GM12891 (cell line): ENCODE measurements around the gene ZBTB4.

Experiments
- DNase-seq: peaks from one replicate; pipeline ENCODE4 v3.0.0; 2011; ENCODE audit warnings: low spot score; ENCODE audit not compliant: insufficient read length
- FAIRE-seq: peaks from 2 replicates; lab custom pipeline; 2011; peaks lifted over from hg19 to GRCh38; lab: Jason Lieb, UNC
- PAX5 ChIP-seq: IDR thresholded peaks from 2 replicates; pipeline ENCODE4 v1.6.1; 2011; ENCODE audit warnings: low read length, moderate library complexity, mild to moderate bottlenecking; ENCODE audit not compliant: insufficient read depth, severe bottlenecking
- POLR2A ChIP-seq: IDR thresholded peaks from 2 replicates; pipeline ENCODE4 v1.6.1; 2011; ENCODE audit warnings: low read depth, low read length, control low read depth
- POLR2AphosphoS5 ChIP-seq: IDR thresholded peaks from 2 replicates; pipeline ENCODE4 v1.6.1; 2011; ENCODE audit warnings: low read depth, low read length, control low read depth
- POU2F2 ChIP-seq: IDR thresholded peaks from 2 replicates; pipeline ENCODE4 v1.6.1; 2011; ENCODE audit warnings: low read depth, mild to moderate bottlenecking, control low read depth, low read length, moderate library complexity
- SPI1 ChIP-seq: IDR thresholded peaks from 2 replicates; pipeline ENCODE4 v1.6.1; 2011; ENCODE audit warnings: low read depth, low read length, control low read depth
- TAF1 ChIP-seq: IDR thresholded peaks from 2 replicates; pipeline ENCODE4 v1.6.1; 2011; ENCODE audit warnings: low read depth, low read length, control low read depth

Gene ZBTB4

GRCh38 chr17:7431231-7431630 lies 48.2 kb downstream of the ZBTB4 start:
- TF ChIP-seq POLR2A (no peak), TAF1 (no peak), POU2F2 (no peak), SPI1 (no peak), PAX5 (no peak), POLR2AphosphoS5 (no peak)
- DNase-seq, result no peak
- FAIRE-seq, result no peak

DNA sequence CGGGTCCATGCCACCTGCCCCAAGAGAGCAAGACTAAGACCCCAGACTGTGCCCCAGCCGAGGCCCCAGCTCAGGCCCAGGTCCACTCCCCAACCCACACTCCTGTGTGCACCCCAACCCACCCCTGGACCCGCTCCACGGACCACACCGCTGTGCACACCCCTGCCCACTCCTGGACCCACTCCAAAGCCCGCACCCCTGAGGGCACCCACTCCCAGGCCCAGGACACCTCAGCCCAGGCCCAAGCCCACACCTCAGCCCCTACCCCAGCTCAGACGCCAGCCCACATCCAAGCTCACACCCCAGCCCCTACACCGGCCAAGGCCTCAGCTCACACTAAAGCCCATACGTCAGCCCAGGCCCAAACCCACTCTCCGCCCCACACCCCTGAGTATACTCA lies 49.7 kb downstream of the ZBTB4 start:
- DNase-seq (no peak), FAIRE-seq (no peak)
- TF ChIP-seq POLR2AphosphoS5, result no peak
- TF ChIP-seq PAX5, result no peak
- no peak for TF ChIP-seq POLR2A
- no peak for TF ChIP-seq SPI1
- TF ChIP-seq POU2F2, result no peak
- no peak for TF ChIP-seq TAF1

- FAIRE-seq (no peak), DNase-seq (no peak)
- TF ChIP-seq POU2F2 (no peak), SPI1 (no peak), TAF1 (no peak), POLR2AphosphoS5 (no peak)
Measured at GRCh38 chr17:7428557-7428956, 50.9 kb downstream of the ZBTB4 start, which contains the start of gene SPEM3. TSS of gene SPEM3 (plus strand) at chr17:7428857. CDS start at chr17:7428903, 46 bp downstream.

- TF ChIP-seq PAX5, result no peak
- no peak for TF ChIP-seq SPI1
- no peak for TF ChIP-seq POU2F2
- TF ChIP-seq POLR2A, result no peak
- TF ChIP-seq POLR2AphosphoS5, result no peak
- TF ChIP-seq TAF1, result no peak
- FAIRE-seq, result no peak
- no peak for DNase-seq
Measured at GRCh38 chr17:7427549-7427948, 51.9 kb downstream of the ZBTB4 start.

- FAIRE-seq (no peak), DNase-seq (no peak)
- TF ChIP-seq TAF1 (no peak), POU2F2 (no peak), PAX5 (no peak), POLR2AphosphoS5 (no peak), SPI1 (no peak), POLR2A (no peak)
Measured at GRCh38 chr17:7426896-7427489, 52.4 kb downstream of the ZBTB4 start.

GRCh38 chr17:7426203-7426863 lies 53.1 kb downstream of the ZBTB4 start:
- TF ChIP-seq POLR2AphosphoS5 (no peak), SPI1 (no peak), POU2F2 (no peak), PAX5 (no peak), POLR2A (no peak), TAF1 (no peak)

DNA sequence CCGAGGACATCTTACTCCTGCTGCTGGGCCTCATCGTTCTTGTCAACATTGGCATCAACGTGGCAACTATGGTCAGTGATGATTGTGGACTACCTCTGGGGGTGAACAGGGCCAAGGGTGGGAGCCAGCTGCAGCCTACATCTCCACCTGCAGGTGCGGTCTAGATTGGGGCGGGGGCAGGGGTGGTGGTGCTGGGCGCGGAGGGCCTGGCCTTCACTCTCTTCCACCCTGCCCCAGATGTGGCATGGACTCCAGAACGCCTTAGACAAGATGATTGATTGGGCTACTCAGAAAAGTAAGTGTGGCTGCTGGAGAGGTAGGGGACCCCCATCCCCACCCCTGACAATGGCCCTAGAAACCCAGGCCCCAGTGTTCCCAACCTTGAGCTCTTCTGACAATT lies 53.7 kb downstream of the ZBTB4 start:
- DNase-seq (no peak), FAIRE-seq (no peak)
- no peak for TF ChIP-seq POLR2AphosphoS5
- TF ChIP-seq SPI1, result no peak
- TF ChIP-seq POU2F2, result no peak
- no peak for TF ChIP-seq TAF1
- no peak for TF ChIP-seq POLR2A
- no peak for TF ChIP-seq PAX5

More at GRCh38 chr17:7426203-7426863, 53.1 kb downstream of the ZBTB4 start:
- FAIRE-seq, result no peak
- DNase-seq, result no peak

DNA sequence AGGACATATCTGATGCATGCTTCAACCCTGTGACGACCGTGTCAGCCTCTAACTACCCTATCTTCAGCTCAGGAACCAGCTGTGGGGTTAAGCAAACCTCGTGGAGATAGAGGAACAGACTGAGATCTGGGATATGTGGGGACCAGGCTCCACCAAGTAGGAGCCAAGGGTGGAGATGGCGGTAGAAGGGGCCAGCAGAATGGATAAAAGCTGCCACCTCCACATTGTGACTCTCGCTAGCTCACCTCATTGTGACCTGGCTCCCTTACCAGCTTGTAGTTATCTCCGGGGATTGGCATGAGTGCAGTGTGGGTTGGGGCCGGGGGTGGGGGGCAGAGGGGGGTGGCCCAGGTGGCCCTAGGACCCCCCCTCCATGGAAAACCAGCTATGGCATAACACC lies 54.1 kb downstream of the ZBTB4 start, which contains the start of gene SPEM2:
SPEM2 (plus strand) TSS at position 301 of the 400 bp plus-strand sequence; CDS start at position 374, 73 bp downstream.
- FAIRE-seq (no peak), DNase-seq (no peak)
- TF ChIP-seq PAX5 (no peak), SPI1 (no peak), POU2F2 (no peak), POLR2A (no peak), TAF1 (no peak), POLR2AphosphoS5 (no peak)

DNA sequence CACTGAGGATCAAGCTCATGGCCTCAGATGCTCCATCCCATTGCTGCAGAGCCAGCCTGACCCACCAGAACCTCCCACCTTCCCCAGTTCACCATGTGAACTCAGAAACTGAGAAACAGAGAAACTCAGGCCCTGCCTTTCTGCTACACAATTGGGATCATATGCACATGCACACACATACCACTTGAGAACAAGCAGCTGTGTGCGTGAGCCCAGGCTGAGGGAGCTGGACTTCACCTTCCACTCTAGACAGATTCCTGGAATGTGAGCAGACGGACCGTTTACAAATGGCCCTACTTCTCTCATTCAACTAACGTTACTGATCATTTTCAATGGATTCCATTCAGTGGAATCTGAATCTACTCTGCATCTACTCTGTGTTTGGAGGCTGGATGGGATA lies 55.8 kb downstream of the ZBTB4 start:
- no peak for TF ChIP-seq TAF1
- no peak for TF ChIP-seq POU2F2
- no peak for TF ChIP-seq PAX5
- no peak for TF ChIP-seq POLR2A
- no peak for TF ChIP-seq SPI1
- no peak for TF ChIP-seq POLR2AphosphoS5
- FAIRE-seq, result peak; percentile 20
- DNase-seq, result no peak

DNA sequence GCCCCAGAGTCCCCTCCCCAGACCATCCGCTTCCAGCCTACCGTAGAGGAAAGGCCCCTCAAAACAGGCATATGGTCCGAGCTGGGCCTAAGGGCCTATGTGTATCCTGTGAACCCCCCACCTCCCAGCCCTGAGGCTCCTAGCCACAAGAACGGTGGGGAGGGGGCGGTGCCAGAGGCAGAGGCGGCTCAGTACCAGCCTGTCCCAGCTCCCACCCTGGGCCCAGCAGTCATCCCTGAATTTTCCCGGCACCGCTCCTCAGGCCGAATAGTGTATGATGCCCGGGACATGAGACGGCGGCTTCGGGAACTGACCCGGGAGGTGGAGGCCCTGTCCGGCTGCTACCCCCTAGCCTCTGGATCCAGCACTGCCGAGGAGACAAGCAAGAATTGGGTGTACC lies 58.2 kb downstream of the ZBTB4 start:
- no peak for DNase-seq
- FAIRE-seq, result no peak

More for the DNA sequence above, 58.2 kb downstream of the ZBTB4 start:
- TF ChIP-seq SPI1 (no peak), POU2F2 (no peak), TAF1 (no peak), POLR2AphosphoS5 (no peak), POLR2A (no peak), PAX5 (no peak)
